Hepatocyte (in vitro differentiated cells): Measurements from ENCODE around the gene TCF12. TPM values are rescaled to one million over a fixed set of nuclear protein-coding genes. Genes with fewer than 3 reads are reported as not detected.
A peak's percentile ranks its signal among the peaks of the same experiment; 100 is the strongest.

Experiments
- DNase-seq: peaks from one replicate; pipeline ENCODE4 v3.0.0-alpha.2; 2016; ENCODE audit warnings: low spot score
- H2AFZ ChIP-seq: fragments of 200-600 bp; sonication (generic); 2 replicates; pipeline ENCODE4 v1.6.0; 2016; ENCODE audit warnings: antibody characterized with exemption, mild to moderate bottlenecking
- H3K27ac ChIP-seq: fragments of 200-600 bp; sonication (generic); 2 replicates; pipeline ENCODE4 v1.5.1; 2016; ENCODE audit warnings: mild to moderate bottlenecking
- H3K27me3 ChIP-seq: fragments of 200-600 bp; sonication (generic); 2 replicates; pipeline ENCODE4 v1.6.1; 2016
- H3K36me3 ChIP-seq: fragments of 200-600 bp; sonication (generic); replicated peaks from 2 replicates; pipeline ENCODE4 v1.5.1; 2016; ENCODE audit warnings: low read depth; ENCODE audit not compliant: insufficient read depth
- H3K4me1 ChIP-seq: fragments of 200-600 bp; sonication (generic); 2 replicates; pipeline ENCODE4 v1.5.1; 2016; ENCODE audit warnings: mild to moderate bottlenecking, moderate library complexity; ENCODE audit not compliant: insufficient read depth
- H3K4me2 ChIP-seq: fragments of 200-600 bp; sonication (generic); 2 replicates; pipeline ENCODE4 v1.6.0; 2016
- H3K4me3 ChIP-seq: fragments of 200-600 bp; sonication (generic); 2 replicates; pipeline ENCODE4 v1.5.1; 2016; ENCODE audit warnings: mild to moderate bottlenecking
- H3K79me2 ChIP-seq: fragments of 200-600 bp; sonication (generic); 2 replicates; pipeline ENCODE4 v1.6.0; 2017; ENCODE audit warnings: mild to moderate bottlenecking
- H3K9me2 ChIP-seq: fragments of 200-600 bp; sonication (generic); replicated peaks from 2 replicates; pipeline ENCODE4 v1.6.0; 2017; ENCODE audit warnings: mild to moderate bottlenecking; ENCODE audit not compliant: insufficient read depth
- H3K9me3 ChIP-seq: fragments of 200-600 bp; sonication (generic); 2 replicates; pipeline ENCODE4 v1.5.1; 2016; ENCODE audit warnings: low read depth, mild to moderate bottlenecking
- H4K20me1 ChIP-seq: fragments of 200-600 bp; sonication (generic); 2 replicates; pipeline ENCODE4 v1.6.0; 2016; ENCODE audit warnings: mild to moderate bottlenecking; ENCODE audit not compliant: insufficient read depth, poor library complexity, severe bottlenecking
- CTCF ChIP-seq: fragments of 200-600 bp; sonication (generic); IDR thresholded peaks from 2 replicates; pipeline ENCODE4 v1.5.1; 2016; ENCODE audit warnings: antibody characterized with exemption, mild to moderate bottlenecking; ENCODE audit not compliant: poor library complexity
- EZH2 ChIP-seq: fragments of 200-600 bp; sonication (generic); IDR thresholded peaks from 2 replicates; pipeline ENCODE4 v1.6.1; 2016; ENCODE audit warnings: antibody characterized with exemption, mild to moderate bottlenecking, borderline replicate concordance
- EZH2phosphoT487 ChIP-seq: fragments of 200-600 bp; sonication (generic); IDR thresholded peaks from one replicate; pipeline ENCODE4 v1.6.1; 2018; ENCODE audit warnings: antibody characterized with exemption, mild to moderate bottlenecking, low read depth, moderate library complexity; ENCODE audit not compliant: unreplicated experiment, severe bottlenecking
- WGBS: methylation state at CpG from one replicate; pipeline ENCODE4 v1.1.6; 2016; ENCODE audit warnings: low lambda C conversion rate; ENCODE audit errors: missing lambda C conversion rate; 5-methylcytosine and 5-hydroxymethylcytosine counted together
- polyA plus RNA-seq: library from polyadenylated mRNA; unstranded; fragments of >200 nt; fragmentation: Nextera tagmentation; extraction: Ambion mirVana; gene quantifications from 2 replicates; pipeline ENCODE4 v1.2.1, GENCODE V29; 2016
- total RNA-seq: library from RNA; depleted of rRNA; stranded (reverse); fragments of >200 nt; gene quantifications from 2 replicates; pipeline ENCODE4 v1.2.3, GENCODE V29; 2014

Gene TCF12
- total and polyA plus RNA-seq, 2 experiments from 2014 or later = 42.0 to 93.2 TPM

- no peaks in the 10 kb centered on the region for H3K36me3 ChIP-seq
- H3K27me3 ChIP-seq = no peaks in the 10 kb centered on the region
- no peak for TF ChIP-seq EZH2phosphoT487
- TF ChIP-seq EZH2 = no peak
- TF ChIP-seq CTCF = no peak
- 91% methylated on average over 3 of the region's 3 CpGs for WGBS
- no peaks in the 10 kb centered on the region for H3K9me2 ChIP-seq
- H3K79me2 ChIP-seq = no peaks in the 10 kb centered on the region
- no peak overlapping the region for H3K4me3 ChIP-seq
- no peaks in the 10 kb centered on the region for H3K9me3 ChIP-seq
- no peak overlapping the region for H3K4me2 ChIP-seq
- no peaks in the 10 kb centered on the region for H4K20me1 ChIP-seq
- peaks cover 27% of the 10 kb centered on the region for H3K4me1 ChIP-seq
- no peak overlapping the region for H2AFZ ChIP-seq
- peak overlapping the region; percentile 94 for H3K27ac ChIP-seq
- DNase-seq = no peak
These were observed 395.8 kb downstream of the TCF12 start for GRCh38 chr15:57314221-57314620.

- no peaks in the 10 kb centered on the region for H3K27me3 ChIP-seq
- no peak overlapping the region for H3K4me3 ChIP-seq
- no peaks in the 10 kb centered on the region for H4K20me1 ChIP-seq
- WGBS = 93% methylated on average over 4 of the region's 4 CpGs
- no peaks in the 10 kb centered on the region for H3K9me3 ChIP-seq
- DNase-seq = no peak
- no peaks in the 10 kb centered on the region for H3K9me2 ChIP-seq
- H3K36me3 ChIP-seq = no peaks in the 10 kb centered on the region
- TF ChIP-seq EZH2 = no peak
- TF ChIP-seq CTCF = no peak
- no peak for TF ChIP-seq EZH2phosphoT487
- H3K79me2 ChIP-seq = no peaks in the 10 kb centered on the region
- no peak overlapping the region for H3K27ac ChIP-seq
- peaks cover 24% of the 10 kb centered on the region for H3K4me1 ChIP-seq
- no peak overlapping the region for H3K4me2 ChIP-seq
- no peak overlapping the region for H2AFZ ChIP-seq
These were observed 398.0 kb downstream of the TCF12 start for GRCh38 chr15:57316451-57316850.

- Histone ChIP-seq H3K79me2 (no peaks in the 10 kb centered on the region), H3K27me3 (no peaks in the 10 kb centered on the region), H3K4me2 (no peak overlapping the region), H3K4me3 (no peak overlapping the region), H3K27ac (no peak overlapping the region), H3K4me1 (peaks cover 10% of the 10 kb centered on the region), H3K36me3 (no peaks in the 10 kb centered on the region), H4K20me1 (no peaks in the 10 kb centered on the region), H2AFZ (no peak overlapping the region), H3K9me2 (no peaks in the 10 kb centered on the region), H3K9me3 (no peaks in the 10 kb centered on the region)
- TF ChIP-seq EZH2phosphoT487 = no peak
- TF ChIP-seq EZH2 = no peak
- DNase-seq = no peak
- 95% methylated on average over 32 of the region's 36 CpGs for WGBS
These were observed 400.9 kb downstream of the TCF12 start for GRCh38 chr15:57319226-57319918.

GRCh38 chr15:57319919-57320560 is 401.6 kb downstream of the TCF12 start:
- no peaks in the 10 kb centered on the region for H4K20me1 ChIP-seq
- H2AFZ ChIP-seq = no peak overlapping the region
- H3K9me3 ChIP-seq = no peaks in the 10 kb centered on the region
- H3K79me2 ChIP-seq = no peaks in the 10 kb centered on the region
- H3K4me3 ChIP-seq = no peak overlapping the region
- H3K27me3 ChIP-seq = no peaks in the 10 kb centered on the region
- no peaks in the 10 kb centered on the region for H3K9me2 ChIP-seq
- H3K27ac ChIP-seq = peak overlapping the region; percentile 82
- TF ChIP-seq EZH2 (no peak), CTCF (no peak), EZH2phosphoT487 (no peak)
- WGBS = 91% methylated on average over 16 of the region's 23 CpGs
- H3K36me3 ChIP-seq = no peaks in the 10 kb centered on the region
- H3K4me2 ChIP-seq = no peak overlapping the region
- DNase-seq = no peak
- peaks cover 10% of the 10 kb centered on the region for H3K4me1 ChIP-seq
